Smooth muscle cell of the brain vasculature (primary cell): Measurements from ENCODE around the gene ADGRV1.
"Not testable (repeated sequence)": the region's sequence is repeated elsewhere in the genome, so short reads cannot be mapped to it uniquely, and the experiment has no call there.

Experiments used
- DNase-seq: peaks from one replicate; pipeline ENCODE4 v3.0.0-alpha.2; 2012; ENCODE audit warnings: low read depth, low spot score

Gene ADGRV1

DNA sequence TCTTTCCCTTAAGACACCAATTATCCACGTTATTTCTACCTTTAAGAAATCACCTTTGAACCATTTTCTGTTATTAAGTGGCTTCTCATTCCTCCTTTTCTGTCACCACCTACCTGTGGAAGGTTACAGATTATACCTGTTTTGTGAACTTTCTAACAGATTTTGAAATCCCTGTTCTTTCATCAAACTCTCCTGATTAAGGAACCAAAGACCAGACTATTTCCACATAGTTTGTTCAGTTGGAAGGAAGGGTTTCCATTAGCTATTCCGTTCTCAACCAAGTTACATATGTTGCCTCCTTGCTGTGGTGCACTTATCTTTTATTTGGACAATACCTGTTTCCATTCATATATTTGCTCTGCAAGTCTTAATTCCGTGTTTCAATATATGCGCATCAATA is 343.6 kb downstream of the ADGRV1 start:
- DNase-seq = no peak

DNA sequence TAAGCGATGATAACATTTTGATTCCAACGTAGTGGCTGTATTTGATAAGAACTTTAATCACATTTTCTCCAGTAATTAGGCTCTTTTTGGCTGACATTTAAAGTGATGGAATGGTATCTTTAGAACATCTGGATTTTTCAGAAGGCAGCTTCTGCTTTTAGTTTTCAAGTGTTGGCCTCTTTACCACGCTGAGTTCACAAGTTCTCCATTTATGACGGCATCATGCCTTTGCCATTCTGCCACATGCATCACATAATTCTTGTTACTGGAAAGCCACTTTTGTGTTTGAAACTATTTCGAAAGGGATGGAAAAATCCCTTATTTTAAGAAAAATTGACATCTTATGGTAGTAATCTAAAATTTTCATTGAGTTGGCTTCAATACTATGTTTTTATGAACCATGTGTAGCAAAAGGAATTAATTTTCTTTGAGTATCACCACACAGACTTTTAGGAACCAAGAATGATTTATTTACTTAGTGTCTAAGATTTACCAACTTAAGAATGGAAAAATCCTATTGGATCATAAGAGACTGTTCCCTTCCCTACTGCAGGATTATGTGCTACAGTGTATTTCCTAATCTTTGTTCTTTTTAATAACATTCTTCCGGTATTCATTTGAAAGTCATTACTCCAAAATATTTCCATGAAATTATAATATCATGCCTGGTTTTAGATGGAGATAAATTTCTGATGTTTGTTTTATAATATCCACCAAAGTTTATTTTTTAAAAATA is 344.2 kb downstream of the ADGRV1 start:
- no peak for DNase-seq

DNA sequence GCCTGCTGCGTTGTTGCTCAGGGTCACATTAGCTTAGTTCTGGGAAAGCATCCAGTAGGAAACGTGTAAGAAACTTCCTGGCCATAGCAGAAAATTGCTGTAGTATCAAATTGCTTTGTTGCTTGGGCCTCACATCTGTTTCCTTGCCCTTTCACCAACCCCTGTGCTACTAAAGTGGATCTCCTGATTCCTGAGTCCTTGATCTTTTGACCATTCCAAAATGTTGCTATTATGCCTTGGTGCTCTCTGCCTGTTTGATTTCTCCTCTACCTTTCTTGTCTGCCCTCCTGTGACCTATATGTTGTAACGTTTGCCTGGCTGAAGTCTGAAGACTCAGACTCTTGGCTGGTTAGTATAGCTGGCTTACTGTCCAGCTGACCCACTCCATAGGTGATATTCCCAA is 350.5 kb downstream of the ADGRV1 start:
- DNase-seq = peak; percentile 13

DNA sequence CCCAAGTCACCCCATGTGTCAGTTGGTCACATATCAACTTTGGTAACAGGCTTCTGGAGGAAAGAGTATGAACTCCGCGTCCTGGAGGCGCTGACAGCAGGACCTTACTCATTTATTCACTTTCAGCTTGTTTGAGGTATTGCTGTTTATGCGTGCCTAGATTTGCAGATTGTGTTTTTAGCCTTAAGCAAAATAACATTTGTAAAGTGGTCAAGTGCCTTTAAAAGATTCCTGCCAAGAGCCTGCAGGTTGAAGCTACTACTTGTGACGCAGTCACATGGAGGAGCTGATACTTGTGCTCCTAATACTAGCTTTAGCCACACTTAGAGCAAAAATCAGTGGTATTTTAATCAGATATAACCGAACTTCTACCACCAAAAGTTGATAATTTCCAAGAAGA is 351.3 kb downstream of the ADGRV1 start:
- no peak for DNase-seq

DNA sequence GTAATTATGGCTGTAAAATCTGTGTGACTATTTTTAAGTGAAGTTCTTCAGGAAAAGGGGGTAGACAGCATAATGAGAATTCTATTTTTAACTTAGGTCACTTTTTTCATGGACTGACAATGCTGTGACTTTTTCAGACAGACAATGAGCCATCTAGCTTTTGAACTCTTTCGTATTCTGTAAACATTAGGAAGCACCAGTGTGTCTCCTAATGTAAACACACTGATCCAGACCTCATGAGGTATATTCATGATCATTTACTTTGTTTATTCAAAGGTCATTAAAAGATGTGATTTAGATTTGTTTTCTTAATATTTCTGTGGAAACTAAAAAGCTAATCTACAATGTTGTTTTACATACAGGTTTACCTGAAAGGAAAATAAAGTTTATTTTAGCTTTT is 352.6 kb downstream of the ADGRV1 start:
- no peak for DNase-seq

DNA sequence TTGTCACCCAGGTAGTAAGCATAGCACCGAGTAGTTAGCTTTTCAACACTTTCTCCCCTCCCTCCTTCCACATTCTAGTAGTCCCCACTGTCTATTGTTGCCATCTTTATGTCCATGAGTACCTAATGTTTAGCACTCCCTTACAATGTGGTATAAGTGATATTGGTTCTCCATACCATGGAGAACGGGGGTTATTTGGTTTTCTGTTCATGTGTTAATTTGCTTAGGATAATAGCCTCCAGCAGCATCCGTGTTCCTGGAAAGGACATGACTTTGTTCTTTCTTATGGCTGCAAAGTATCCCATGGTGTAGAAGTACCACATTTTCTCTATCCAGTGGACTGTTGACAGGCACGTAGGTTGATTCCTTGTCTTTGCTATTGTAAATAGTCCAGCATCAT is 353.9 kb downstream of the ADGRV1 start:
- DNase-seq = no peak

DNA sequence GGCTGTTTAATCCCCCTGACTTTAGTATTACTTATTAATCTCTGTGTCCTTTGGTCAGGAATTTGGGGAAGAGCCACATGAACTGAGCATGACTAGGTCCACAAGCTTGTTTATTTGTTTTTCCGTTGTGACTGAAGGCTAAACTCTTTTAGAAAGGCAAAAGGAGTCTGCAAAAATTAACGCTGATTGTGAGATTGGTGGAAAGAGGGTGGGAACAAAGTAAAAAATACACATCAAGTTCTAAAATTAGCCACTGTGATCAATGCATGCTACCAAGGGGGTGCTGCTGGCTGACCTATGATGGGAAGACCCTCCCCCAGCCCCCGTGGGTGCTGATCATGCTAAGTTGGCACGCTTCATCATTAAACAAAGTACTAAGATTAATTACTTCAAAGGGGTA is 356.8 kb downstream of the ADGRV1 start:
- no peak for DNase-seq

DNA sequence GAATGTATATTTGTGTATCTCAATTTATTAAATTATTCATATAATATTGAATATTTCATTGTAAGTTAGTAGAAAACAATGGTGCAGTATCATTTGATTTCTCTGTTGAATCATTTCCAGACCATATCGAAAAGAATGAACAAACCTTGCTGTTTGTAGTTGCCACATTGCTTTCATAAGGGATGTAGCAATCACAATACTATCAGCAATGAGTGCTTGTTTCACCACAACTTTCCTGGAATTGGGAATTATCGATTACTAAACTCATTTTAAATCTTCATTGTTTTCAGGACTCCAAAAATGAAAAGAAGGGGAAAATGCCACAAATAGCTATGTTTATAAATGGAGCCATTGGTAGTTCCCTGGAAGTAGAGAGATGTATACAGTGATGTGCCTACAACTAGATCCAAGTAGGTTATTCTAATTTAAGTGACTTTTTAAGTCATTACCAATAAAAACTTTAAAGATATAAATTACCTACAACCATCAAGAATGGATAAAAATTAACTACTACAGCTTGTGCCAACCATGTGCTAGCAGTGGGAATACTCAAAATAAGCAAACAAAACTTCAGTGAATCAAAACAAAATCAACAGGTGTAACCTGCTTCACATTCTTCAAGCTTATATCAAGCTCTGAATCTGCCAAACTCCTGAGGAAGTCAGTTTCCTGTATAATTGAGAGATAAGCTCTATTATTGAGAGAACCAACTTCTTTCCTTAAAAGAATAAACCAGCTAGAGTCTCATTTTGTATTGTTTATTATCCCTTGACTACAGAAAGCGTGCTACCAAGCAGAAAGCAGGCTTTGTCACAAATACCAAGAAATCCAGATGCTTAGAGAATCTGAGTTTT is 358.6 kb downstream of the ADGRV1 start:
- DNase-seq = no peak

DNA sequence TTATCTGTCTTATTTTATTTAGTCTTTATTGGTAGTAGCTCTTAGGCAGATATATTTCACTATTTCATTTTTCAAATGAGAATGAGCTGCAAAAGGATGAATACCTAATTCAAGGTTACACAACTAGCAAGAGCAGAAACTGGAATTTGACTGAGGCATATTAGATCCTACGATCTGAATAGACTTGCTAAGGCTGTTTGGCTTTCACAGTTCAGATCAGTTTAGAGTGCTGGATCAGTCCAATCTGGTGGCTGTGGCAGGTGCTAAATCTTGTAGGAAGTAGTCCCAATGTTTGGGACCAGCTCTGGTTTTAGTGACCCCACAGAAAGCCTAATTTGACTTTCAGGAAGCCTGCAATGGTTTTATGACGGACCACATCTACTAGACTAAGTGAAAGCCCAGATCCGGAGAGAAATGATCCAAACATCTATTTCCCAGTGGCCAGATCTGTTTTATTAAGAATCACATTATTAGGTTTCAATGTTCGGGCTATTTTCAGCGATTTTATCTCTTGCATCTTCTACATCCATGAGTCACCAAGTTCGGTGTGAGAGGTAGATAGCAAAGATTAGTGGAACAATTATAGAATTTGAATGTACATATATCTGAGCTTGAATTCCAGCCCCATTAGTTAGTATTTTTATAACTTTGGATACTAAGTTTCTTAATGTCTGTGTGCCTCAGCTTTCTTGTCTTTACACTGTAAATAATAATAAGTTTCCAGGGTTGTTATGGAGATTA is 359.5 kb downstream of the ADGRV1 start:
- no peak for DNase-seq

DNA sequence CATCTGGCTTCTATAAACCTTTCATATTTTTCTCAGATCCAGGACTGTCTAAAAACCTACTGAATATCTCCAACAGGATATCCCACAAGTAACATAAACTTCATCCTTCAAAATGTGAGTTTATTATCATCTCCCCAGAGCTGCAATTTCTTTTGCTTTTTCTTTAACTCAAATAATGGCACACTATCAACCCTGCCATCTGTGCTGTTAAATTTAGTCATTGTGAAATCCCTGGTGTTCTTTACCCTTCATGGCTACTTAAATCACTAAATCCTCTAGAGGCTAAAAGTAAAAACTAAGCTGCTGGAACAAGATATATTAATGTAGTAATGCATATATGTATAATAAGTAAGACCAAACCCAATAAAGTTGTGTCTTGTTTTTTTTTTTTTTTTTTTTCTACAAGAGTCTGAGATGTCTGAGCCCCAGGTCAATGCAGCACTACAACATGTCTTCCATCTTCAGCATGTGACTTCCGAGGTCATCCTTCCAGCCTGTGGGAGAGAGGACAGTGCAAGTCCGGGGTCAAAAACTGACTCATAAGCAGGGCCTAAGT is 362.9 kb downstream of the ADGRV1 start:
- no peak for DNase-seq

DNA sequence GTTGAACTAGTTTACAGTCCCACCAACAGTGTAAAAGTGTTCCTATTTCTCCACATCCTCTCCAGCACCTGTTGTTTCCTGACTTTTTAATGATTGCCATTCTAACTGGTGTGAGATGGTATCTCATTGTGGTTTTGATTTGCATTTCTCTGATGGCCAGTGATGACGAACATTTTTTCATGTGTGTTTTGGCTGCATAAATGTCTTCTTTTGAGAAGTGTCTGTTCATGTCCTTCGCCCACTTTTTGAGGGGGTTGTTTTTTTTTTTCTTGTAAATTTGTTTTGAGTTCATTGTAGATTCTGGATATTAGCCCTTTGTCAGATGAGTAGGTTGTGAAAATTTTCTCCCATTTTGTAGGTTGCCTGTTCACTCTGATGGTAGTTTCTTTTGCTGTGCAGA is 365.6 kb downstream of the ADGRV1 start:
- DNase-seq = not testable (repeated sequence)

DNA sequence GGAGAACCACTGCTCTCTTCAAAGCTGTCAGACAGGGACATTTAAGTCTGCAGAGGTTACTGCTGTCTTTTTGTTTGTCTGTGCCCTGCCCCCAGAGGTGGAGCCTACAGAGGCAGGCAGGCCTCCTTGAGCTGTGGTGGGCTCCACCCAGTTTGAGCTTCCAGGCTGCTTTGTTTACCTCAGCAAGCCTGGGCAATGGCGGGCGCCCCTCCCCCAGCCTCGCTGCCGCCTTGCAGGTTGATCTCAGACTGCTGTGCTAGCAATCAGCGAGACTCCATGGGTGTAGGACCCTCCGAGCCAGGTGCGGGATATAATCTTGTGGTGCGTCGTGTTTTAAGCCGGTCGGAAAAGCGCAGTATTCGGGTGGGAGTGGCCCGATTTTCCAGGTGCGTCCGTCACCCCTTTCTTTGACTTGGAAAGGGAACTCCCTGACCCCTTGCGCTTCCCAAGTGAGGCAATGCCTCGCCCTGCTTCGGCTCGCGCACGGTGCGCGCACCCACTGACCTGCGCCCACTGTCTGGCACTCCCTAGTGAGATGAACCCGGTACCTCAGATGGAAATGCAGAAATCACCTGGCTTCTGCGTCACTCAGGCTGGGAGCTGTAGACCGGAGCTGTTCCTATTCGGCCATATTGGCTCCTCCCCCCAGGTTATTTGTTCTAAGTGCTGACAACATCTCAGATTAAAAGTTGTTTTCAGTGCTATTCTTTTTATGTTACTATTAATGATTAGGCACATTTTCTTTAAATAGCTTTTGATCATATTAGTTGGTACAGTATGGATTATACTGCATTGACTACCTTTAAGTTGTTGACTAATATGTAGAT is 370.6 kb downstream of the ADGRV1 start:
- not testable (repeated sequence) for DNase-seq

DNA sequence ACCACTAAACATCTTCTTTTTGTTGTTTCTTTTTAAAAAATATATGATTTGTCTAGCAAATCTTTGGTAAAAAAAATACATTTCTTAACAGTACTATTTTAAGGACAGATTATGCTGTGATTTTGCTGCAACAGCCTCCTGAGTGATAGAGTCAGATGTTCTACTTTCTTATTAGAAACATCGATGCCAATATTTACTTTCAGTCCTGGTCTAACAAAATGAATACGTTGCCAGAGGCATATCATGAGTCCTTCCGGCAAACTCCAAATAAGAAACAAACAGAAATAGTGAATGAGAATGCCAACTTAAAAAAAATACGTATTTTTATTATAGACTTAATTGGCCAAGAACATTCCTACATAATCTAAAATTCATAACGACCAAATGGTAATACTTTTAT is 371.5 kb downstream of the ADGRV1 start:
- DNase-seq = no peak

DNA sequence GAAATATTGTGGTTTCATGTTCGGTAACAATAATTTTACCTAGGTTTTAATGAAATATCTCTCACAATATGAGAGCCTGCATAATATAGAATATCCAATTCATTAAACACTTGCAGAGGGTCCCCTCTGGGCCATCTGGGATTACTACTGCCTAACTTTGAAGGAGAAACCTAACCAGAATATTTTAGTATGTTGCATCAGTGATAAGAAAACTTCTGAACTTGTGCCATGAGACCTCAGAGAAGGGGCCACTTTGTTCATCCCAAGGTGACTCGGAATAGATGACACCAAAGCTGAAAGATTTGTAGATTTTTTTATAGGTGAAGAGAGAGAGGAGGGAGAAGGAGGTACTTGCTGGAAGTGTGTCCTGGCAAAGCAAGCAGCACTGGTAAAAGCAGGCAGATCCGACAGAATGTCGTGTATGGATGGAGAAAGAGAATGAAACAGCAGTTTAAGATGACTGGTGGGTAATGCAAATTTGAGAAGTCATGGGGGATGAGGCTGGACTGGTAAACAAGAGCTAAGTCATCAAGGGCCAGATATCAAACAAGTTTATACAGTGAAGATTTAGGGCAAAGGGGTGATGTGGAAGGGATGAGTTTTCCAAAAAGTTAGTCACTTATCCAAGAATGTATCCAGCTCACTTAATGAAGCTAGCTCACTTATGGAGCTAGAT is 372.3 kb downstream of the ADGRV1 start:
- no peak for DNase-seq

DNA sequence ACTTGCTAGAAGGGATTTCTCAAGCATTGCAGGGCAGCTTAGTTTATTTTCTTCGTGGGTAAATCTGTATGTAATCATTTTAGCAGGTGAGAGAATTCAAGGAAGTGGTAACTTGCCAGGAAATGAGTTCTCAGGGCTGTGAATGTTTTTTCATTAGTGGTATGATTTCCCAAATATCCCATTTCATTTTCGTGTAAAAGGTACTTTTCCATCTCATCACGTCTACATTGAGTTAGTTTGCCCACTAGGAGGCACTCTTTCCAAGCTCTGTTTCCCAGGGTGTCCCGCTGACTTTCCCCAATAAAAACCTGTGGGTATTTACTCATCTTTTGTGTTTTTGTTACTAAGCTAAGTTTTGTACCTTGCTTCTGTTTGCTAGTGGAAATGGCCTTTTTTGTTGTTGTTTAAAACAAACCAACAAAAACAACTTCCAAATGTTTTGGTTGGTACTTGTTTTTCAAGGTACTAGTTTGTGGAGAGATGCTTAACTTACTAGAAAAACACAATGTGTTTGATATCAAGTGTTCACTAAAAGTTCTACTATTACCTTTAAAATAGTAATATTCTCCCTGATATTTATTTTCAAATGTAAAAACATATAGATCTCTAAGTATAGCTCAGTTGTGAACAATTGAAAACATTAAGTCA is 373.6 kb downstream of the ADGRV1 start:
- DNase-seq = no peak

DNA sequence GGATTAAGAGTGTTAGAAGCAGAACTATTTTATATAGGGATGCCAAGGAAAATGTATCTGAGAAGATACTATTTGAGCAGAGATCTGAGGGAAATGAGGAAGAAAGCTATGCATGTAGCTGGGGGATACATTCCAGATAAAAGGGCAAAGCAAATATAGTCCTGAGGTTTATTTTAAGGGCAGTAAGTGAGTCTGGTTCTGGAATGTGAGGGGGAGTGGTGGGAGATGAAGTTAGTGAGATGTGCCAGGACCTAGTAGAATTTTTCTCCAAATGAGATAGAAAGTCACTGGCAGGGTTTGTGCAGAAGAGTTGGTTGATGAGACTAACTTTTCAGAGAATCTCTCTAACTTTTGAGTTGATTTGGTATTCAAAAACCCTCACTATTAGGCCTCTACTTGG is 374.7 kb downstream of the ADGRV1 start:
- no peak for DNase-seq

DNA sequence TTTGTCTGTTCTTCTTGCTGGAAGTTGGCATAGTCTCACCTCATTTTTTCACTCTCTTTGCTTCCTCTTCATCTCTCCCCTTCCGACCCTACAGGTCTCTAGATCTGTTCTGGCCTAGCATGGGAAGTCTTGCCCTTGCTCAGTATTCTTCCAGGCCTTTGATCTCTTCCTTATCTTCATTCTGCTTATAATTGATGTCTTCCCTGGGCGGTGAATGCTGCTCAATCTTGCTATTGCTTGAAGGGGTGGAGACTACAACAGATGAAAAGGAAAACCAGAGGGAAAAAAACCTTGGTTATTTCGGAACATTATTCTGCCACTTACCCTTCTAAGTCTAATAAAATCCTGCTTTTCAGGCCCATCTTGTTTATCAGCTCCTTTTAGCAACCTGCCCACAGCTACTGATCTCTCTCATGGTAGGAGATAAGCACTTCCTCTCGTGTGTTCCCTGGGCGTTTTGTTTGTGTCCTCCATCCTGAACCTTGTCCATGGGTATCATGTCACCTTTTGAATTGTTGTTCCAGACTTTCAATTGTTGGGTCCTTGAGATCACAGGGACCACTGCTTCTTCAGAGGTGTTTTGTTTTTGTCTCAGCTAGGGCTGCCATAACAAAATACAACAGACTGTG is 375.6 kb downstream of the ADGRV1 start:
- no peak for DNase-seq

DNA sequence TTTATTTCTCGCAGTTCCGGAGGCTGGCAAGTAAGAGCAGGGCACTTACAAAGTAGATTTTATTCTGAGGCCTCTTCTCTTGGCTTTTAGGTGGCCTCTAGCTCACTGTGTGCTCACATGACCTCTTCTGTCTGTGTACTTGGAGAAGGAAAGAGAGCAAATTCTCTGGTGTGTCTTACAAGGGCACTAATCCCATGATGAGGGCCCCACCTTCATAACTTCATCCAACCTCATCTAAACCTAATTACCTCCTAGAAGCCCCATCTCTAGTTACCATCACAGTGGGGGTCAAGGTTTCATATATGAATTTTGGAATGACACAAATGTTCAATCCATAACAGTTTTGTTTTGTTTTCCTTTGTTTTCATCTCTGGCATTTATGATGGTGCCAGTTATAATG is 376.1 kb downstream of the ADGRV1 start:
- DNase-seq = no peak

DNA sequence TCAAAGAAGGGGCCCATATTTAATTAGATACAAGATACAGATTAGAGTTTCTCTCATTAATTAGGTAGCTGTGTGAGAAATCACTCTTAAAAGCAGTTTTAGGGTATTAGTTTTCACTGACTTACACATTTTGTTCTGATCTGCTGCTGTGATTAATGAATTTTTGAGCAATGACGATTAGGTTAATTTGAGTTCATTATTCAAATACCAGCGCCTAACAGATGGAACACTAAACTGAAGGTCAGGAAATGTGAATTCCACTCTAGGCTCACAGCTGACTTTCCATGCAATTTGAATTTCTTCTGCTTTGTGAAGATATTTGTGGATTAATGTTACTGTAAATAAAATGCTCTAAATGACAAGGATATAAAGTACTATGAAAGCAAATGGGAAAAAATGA is 380.6 kb downstream of the ADGRV1 start:
- no peak for DNase-seq
